IMR-90 (cell line): ENCODE data around the gene PIAS1. TPM values are rescaled to one million over a fixed set of nuclear protein-coding genes. Genes with fewer than 3 reads are reported as not detected.

Experiments used
- ATAC-seq: fragments of 200-7000 bp; cut with Tn5 transposase; 2 replicates; pipeline ENCODE4 v1.9.1; 2020; ENCODE audit warnings: low read depth, mild to moderate bottlenecking, moderate library complexity
- BruUV-seq: library from RNA; stranded (reverse); fragments of 400-500 nt; replicated peaks from 2 replicates; lab custom pipeline; 2021; lab: Mats Ljungman, UMichigan
- CTCF ChIA-PET: fragments of 300-600 bp; formaldehyde crosslinking; extraction: SDS; loops from one replicate; lab custom pipeline; 2021; ENCODE audit warnings: antibody characterized with exemption; lab: Yijun Ruan, JAX
- POLR2A ChIA-PET: fragments of 300-600 bp; sonication (Branson Sonifier 250); formaldehyde crosslinking; loops from one replicate; lab custom pipeline; 2022; ENCODE audit warnings: antibody characterized with exemption; ENCODE audit not compliant: unreplicated experiment; lab: Charles Lee
- DNase-seq: peaks from one replicate; pipeline ENCODE4 v3.0.0; 2013
- H2AFZ ChIP-seq: replicated peaks from 2 replicates; pipeline ENCODE3; 2013; ENCODE audit warnings: low read length, mild to moderate bottlenecking; ENCODE audit not compliant: poor library complexity
- H2AK5ac ChIP-seq: 2 replicates; pipeline ENCODE4 v1.6.1; 2013; ENCODE audit warnings: low read depth, low read length, inconsistent platforms
- H2AK9ac ChIP-seq: replicated peaks from 2 replicates; pipeline ENCODE3; 2013; ENCODE audit warnings: mild to moderate bottlenecking, low read depth, low read length, moderate library complexity; ENCODE audit not compliant: poor library complexity
- H2BK120ac ChIP-seq: 2 replicates; pipeline ENCODE4 v1.6.1; 2013; ENCODE audit warnings: low read depth, low read length, inconsistent platforms
- H2BK15ac ChIP-seq: 3 replicates; pipeline ENCODE4 v1.6.1; 2013; ENCODE audit warnings: low read depth, low read length, inconsistent platforms
- H2BK20ac ChIP-seq: 2 replicates; pipeline ENCODE4 v1.6.1; 2013; ENCODE audit warnings: low read depth, mild to moderate bottlenecking, inconsistent platforms, low read length, moderate library complexity
- H2BK5ac ChIP-seq: 2 replicates; pipeline ENCODE4 v1.6.1; 2013; ENCODE audit warnings: mild to moderate bottlenecking, low read depth, low read length, inconsistent platforms; ENCODE audit not compliant: poor library complexity, severe bottlenecking
- H3K14ac ChIP-seq: replicated peaks from 2 replicates; pipeline ENCODE4 v1.6.1; 2013; ENCODE audit warnings: low read depth, low read length, inconsistent platforms
- H3K18ac ChIP-seq: 2 replicates; pipeline ENCODE4 v1.6.1; 2013; ENCODE audit warnings: low read depth, low read length, control low read depth
- H3K23ac ChIP-seq: 2 replicates; pipeline ENCODE4 v1.6.1; 2013; ENCODE audit warnings: low read depth, low read length, inconsistent platforms
- H3K27ac ChIP-seq: 2 replicates; pipeline ENCODE4 v1.5.1; 2013; ENCODE audit warnings: mild to moderate bottlenecking, control low read depth, low read length; ENCODE audit not compliant: insufficient read depth
- H3K27me3 ChIP-seq: 2 replicates; pipeline ENCODE4 v1.6.1; 2013; ENCODE audit warnings: low read length; ENCODE audit not compliant: control insufficient read depth, insufficient read depth
- H3K36me3 ChIP-seq: 2 replicates; pipeline ENCODE4 v1.6.1; 2013; ENCODE audit warnings: low read length, mixed read lengths; ENCODE audit not compliant: control insufficient read depth, insufficient read depth
- H3K4ac ChIP-seq: 2 replicates; pipeline ENCODE4 v1.6.1; 2013; ENCODE audit warnings: low read depth, low read length, inconsistent platforms
- H3K4me1 ChIP-seq: 2 replicates; pipeline ENCODE4 v1.6.1; 2013; ENCODE audit warnings: low read length, mixed read lengths; ENCODE audit not compliant: control insufficient read depth, insufficient read depth
- H3K4me2 ChIP-seq: 2 replicates; pipeline ENCODE4 v1.6.1; 2013; ENCODE audit warnings: low read depth, mild to moderate bottlenecking, control low read depth, low read length, moderate library complexity
- H3K4me3 ChIP-seq: 2 replicates; pipeline ENCODE4 v1.5.1; 2013; ENCODE audit warnings: low read depth, mild to moderate bottlenecking, control low read depth, low read length, moderate library complexity; ENCODE audit not compliant: insufficient read depth
- H3K56ac ChIP-seq: 2 replicates; pipeline ENCODE4 v1.6.1; 2013; ENCODE audit warnings: low read length, inconsistent platforms; ENCODE audit not compliant: insufficient read depth; ENCODE audit errors: extremely low read depth
- H3K79me1 ChIP-seq, 2 experiments: 2 replicates each; pipeline ENCODE4 v1.6.1; 2013; ENCODE audit warnings: low read length in 2 of 2, inconsistent platforms in 1 of 2, low read depth in 1 of 2
- H3K9ac ChIP-seq: 2 replicates; pipeline ENCODE4 v1.6.1; 2013; ENCODE audit warnings: low read depth, low read length, control low read depth
- H3K9me1 ChIP-seq: 2 replicates; pipeline ENCODE4 v1.6.1; 2013; ENCODE audit warnings: low read length, inconsistent platforms; ENCODE audit not compliant: insufficient read depth
- H3K9me3 ChIP-seq: 2 replicates; pipeline ENCODE4 v1.6.1; 2013; ENCODE audit warnings: low read length; ENCODE audit not compliant: control insufficient read depth, insufficient read depth
- H4K20me1 ChIP-seq: 2 replicates; pipeline ENCODE4 v1.6.1; 2013; ENCODE audit warnings: low read length, inconsistent platforms; ENCODE audit not compliant: insufficient read depth
- H4K5ac ChIP-seq: 2 replicates; pipeline ENCODE4 v1.6.1; 2013; ENCODE audit warnings: mild to moderate bottlenecking, low read depth, low read length, control low read depth
- H4K8ac ChIP-seq, 2 experiments: 2 replicates each; pipeline ENCODE4 v1.6.1; 2013; ENCODE audit warnings: low read depth in 2 of 2, low read length in 2 of 2, control low read depth in 1 of 2, inconsistent platforms in 1 of 2
- H4K91ac ChIP-seq: 2 replicates; pipeline ENCODE4 v1.6.1; 2013; ENCODE audit warnings: low read depth, low read length, inconsistent platforms; ENCODE audit not compliant: insufficient read depth
- BHLHE40 ChIP-seq: fragments of 150-350 bp; IDR thresholded peaks from 2 replicates; pipeline ENCODE4 v1.6.1; 2016; ENCODE audit warnings: mild to moderate bottlenecking, low read depth, low read length
- FOS ChIP-seq: fragments of 150-350 bp; IDR thresholded peaks from 2 replicates; pipeline ENCODE4 v1.6.1; 2016; ENCODE audit warnings: low read depth, low read length
- MAZ ChIP-seq: IDR thresholded peaks from 2 replicates; pipeline ENCODE4 v1.6.1; 2012; ENCODE audit warnings: low read depth, mild to moderate bottlenecking, low read length, improper control_type of control experiment, moderate library complexity, borderline replicate concordance
- MXI1 ChIP-seq: IDR thresholded peaks from 2 replicates; pipeline ENCODE4 v1.6.1; 2012; ENCODE audit warnings: low read depth, mild to moderate bottlenecking, low read length, moderate library complexity, borderline replicate concordance
- POLR2A ChIP-seq: IDR thresholded peaks from 2 replicates; pipeline ENCODE4 v1.6.1; 2012; ENCODE audit warnings: mild to moderate bottlenecking, low read depth, low read length
- SMC3 ChIP-seq: fragments of 150-350 bp; IDR thresholded peaks from 2 replicates; pipeline ENCODE4 v1.6.1; 2016; ENCODE audit warnings: low read depth, mild to moderate bottlenecking, antibody characterized with exemption, low read length, moderate library complexity
- dilution Hi-C: fragments of 300-500 bp; cut with HindIII; formaldehyde crosslinking; loops from one replicate; pipeline ENCODE4 v1.14.3; 2018; ENCODE audit warnings: low sequenced_read_pairs; ENCODE audit not compliant: unreplicated experiment
- in situ Hi-C: fragments of 300-500 bp; cut with MboI; formaldehyde crosslinking; loops from 3 replicates; pipeline ENCODE4 v1.14.3; 2019; ENCODE audit warnings: low sequenced_read_pairs, inconsistent platforms, mixed read lengths
- intact Hi-C: fragments of 100-400 bp; cut with micrococcal nuclease; formaldehyde crosslinking; loops from 2 replicates; pipeline ENCODE4 v1.10.0; 2022
- polyA plus RNA-seq, 3 experiments: library from polyadenylated mRNA; depleted of rRNA; stranded (reverse); fragments of >200 nt; gene quantifications; 2 replicates each; pipeline ENCODE4 v1.2.3, GENCODE V29; 2012; ENCODE audit warnings: low replicate concordance in 1 of 3
- total RNA-seq: library from RNA; depleted of rRNA; stranded (reverse); fragments of >200 nt; gene quantifications from 2 replicates; pipeline ENCODE4 v1.2.3, GENCODE V29; 2012
- TF ChIP-seq, protein P1 (sequence below): fragments of 150-350 bp; IDR thresholded peaks from 2 replicates; pipeline ENCODE4 v1.6.1; 2016; ENCODE audit warnings: low read depth, mild to moderate bottlenecking, low read length, moderate library complexity, borderline replicate concordance
- TF ChIP-seq, protein P2 (sequence below): fragments of 150-350 bp; IDR thresholded peaks from 2 replicates; pipeline ENCODE4 v1.6.1; 2017; ENCODE audit warnings: mild to moderate bottlenecking, antibody characterized with exemption, low read length, low read depth

Gene PIAS1
- total and polyA plus RNA-seq, 2 of the 4 experiments (the other 2 are of a cell fraction) = 20.0 to 63.6 TPM

DNA sequence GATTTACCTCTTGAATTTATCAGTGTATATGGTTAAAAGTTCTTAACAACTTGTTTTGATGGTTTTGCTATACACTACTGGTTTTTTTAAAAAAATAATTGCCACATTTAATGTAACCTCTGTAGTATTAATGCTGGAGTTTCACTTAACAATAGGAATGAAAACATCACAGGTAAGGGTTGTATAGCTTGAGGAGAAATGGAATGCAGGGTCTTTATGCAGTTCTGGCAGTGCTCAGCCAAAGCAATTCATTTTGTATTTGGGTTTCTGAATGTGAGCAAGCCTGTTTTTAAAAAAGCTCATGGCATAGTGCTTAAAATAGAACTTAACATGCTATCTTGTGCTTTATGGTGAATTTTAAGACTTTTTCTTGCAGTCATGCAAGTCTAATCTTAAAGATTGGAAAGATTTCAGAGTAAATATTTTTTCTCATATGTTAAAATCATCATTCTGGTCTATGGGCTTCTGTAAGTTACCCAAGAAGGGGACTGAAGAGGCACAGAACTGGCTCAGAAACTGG, 8.9 kb downstream of the PIAS1 start:
- intact Hi-C loops = no loop called here
- H3K4ac ChIP-seq = no peak overlapping the region
- H3K14ac ChIP-seq = no peak overlapping the region
- 0 out of 2 replicates have a peak, but pooled peaks cover 2% of the 10 kb centered on the region for H3K36me3 ChIP-seq
- peaks cover 32 to 66% of the 10 kb centered on the region in 2 experiments for H3K79me1 ChIP-seq
- H2BK20ac ChIP-seq = no peak overlapping the region
- H4K5ac ChIP-seq = no peak overlapping the region
- H2BK15ac ChIP-seq = no peak overlapping the region
- H3K27ac ChIP-seq = no peak overlapping the region
- peaks cover 74% of the 10 kb centered on the region for H4K20me1 ChIP-seq
- no peak overlapping the region for H3K9ac ChIP-seq
- no peak overlapping the region for H3K56ac ChIP-seq
- no TSS peak for BruUV-seq
- ChIA-PET POLR2A (no interaction called here), CTCF (interaction anchor here (0.7 kb wide), 1 partner anchor 113 kb away, joined by 3 read pairs; no protein-coding TSS in a partner anchor)
- H3K9me3 ChIP-seq = no peaks in the 10 kb centered on the region
- no peak overlapping the region for H4K91ac ChIP-seq
- peaks cover 5% of the 10 kb centered on the region; the same call in 1 of the 2 replicates for H3K9me1 ChIP-seq
- dilution Hi-C loops = no loop called here
- ATAC-seq (no peak), DNase-seq (no peak)
- H2AK5ac ChIP-seq = no peak overlapping the region
- no peaks in the 10 kb centered on the region for H3K27me3 ChIP-seq
- H3K4me2 ChIP-seq = no peak overlapping the region
- no peak overlapping the region for H3K4me3 ChIP-seq
- in situ Hi-C loops = no loop called here
- H3K18ac ChIP-seq = no peak overlapping the region
- no peak overlapping the region for H3K23ac ChIP-seq
- H2BK5ac ChIP-seq = no peak overlapping the region
- no peak overlapping the region for H2BK120ac ChIP-seq
- no peak for TF ChIP-seq POLR2A
- TF ChIP-seq FOS = no peak
- TF ChIP-seq BHLHE40 = no peak
- TF ChIP-seq, protein P1, sequence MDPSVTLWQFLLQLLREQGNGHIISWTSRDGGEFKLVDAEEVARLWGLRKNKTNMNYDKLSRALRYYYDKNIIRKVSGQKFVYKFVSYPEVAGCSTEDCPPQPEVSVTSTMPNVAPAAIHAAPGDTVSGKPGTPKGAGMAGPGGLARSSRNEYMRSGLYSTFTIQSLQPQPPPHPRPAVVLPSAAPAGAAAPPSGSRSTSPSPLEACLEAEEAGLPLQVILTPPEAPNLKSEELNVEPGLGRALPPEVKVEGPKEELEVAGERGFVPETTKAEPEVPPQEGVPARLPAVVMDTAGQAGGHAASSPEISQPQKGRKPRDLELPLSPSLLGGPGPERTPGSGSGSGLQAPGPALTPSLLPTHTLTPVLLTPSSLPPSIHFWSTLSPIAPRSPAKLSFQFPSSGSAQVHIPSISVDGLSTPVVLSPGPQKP = no peak
- TF ChIP-seq, protein P2, sequence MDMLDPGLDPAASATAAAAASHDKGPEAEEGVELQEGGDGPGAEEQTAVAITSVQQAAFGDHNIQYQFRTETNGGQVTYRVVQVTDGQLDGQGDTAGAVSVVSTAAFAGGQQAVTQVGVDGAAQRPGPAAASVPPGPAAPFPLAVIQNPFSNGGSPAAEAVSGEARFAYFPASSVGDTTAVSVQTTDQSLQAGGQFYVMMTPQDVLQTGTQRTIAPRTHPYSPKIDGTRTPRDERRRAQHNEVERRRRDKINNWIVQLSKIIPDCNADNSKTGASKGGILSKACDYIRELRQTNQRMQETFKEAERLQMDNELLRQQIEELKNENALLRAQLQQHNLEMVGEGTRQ = no peak
- TF ChIP-seq MXI1 = no peak
- no peak for TF ChIP-seq SMC3
- TF ChIP-seq MAZ = no peak
- no peak overlapping the region for H2AFZ ChIP-seq
- no peak overlapping the region for H4K8ac ChIP-seq
- H3K4me1 ChIP-seq = no peaks in the 10 kb centered on the region
- no peak overlapping the region for H2AK9ac ChIP-seq
